Left forelimb (tissue), 1 donor: ENCODE results near the gene ADGRL1.

Experiments
- DNase-seq: peaks from one replicate; pipeline ENCODE4 v3.0.0-alpha.2; 2018; ENCODE audit warnings: low spot score

The ADGRL1 gene

GRCh38 chr19:14112809-14113385 lies 93.1 kb downstream of the ADGRL1 start:
- no peak for DNase-seq

- DNase-seq = no peak
These were observed 93.7 kb downstream of the ADGRL1 start for GRCh38 chr19:14112051-14112808.

- DNase-seq = no peak
These were observed 94.5 kb downstream of the ADGRL1 start for GRCh38 chr19:14111486-14111885.

- no peak for DNase-seq
These were observed 95.3 kb downstream of the ADGRL1 start for GRCh38 chr19:14110650-14111049.

- DNase-seq = no peak
These were observed 98.1 kb downstream of the ADGRL1 start for GRCh38 chr19:14107581-14108461.

- DNase-seq = no peak
These were observed 99.1 kb downstream of the ADGRL1 start for GRCh38 chr19:14106840-14107239.

- no peak for DNase-seq
These were observed 100.3 kb downstream of the ADGRL1 start for GRCh38 chr19:14105680-14106079.

GRCh38 chr19:14103310-14103709 lies 102.7 kb downstream of the ADGRL1 start:
- no peak for DNase-seq

GRCh38 chr19:14102756-14103155 lies 103.2 kb downstream of the ADGRL1 start:
- no peak for DNase-seq

- DNase-seq = no peak
These were observed 103.8 kb downstream of the ADGRL1 start for GRCh38 chr19:14102102-14102696.

GRCh38 chr19:14101003-14101545 lies 104.9 kb downstream of the ADGRL1 start:
- no peak for DNase-seq
